GM12878 (cell line): ENCODE measurements around the gene RGS19. TPM values are rescaled to one million over a fixed set of nuclear protein-coding genes. Genes with fewer than 3 reads are reported as not detected.

Experiments used
- ATAC-seq: fragments of 200-7000 bp; cut with Tn5 transposase; 3 replicates; pipeline ENCODE4 v1.9.1; 2020; ENCODE audit warnings: mild to moderate bottlenecking, moderate library complexity
- BruUV-seq: library from RNA; stranded (reverse); fragments of 400-500 nt; replicated peaks from 2 replicates; lab custom pipeline; 2021; lab: Mats Ljungman, UMichigan
- CTCF ChIA-PET: fragments of 300-600 bp; sonication (Branson Sonifier 250); formaldehyde crosslinking; extraction: SDS; loops from one replicate; lab custom pipeline; 2021; ENCODE audit warnings: inconsistent platforms; lab: Yijun Ruan, JAX
- POLR2A ChIA-PET: fragments of 350-600 bp; formaldehyde crosslinking; extraction: SDS; loops from one replicate; lab custom pipeline; 2021; ENCODE audit warnings: inconsistent platforms; lab: Charles Lee
- RAD21 ChIA-PET: fragments of 300-600 bp; sonication (Branson Sonifier 250); formaldehyde crosslinking; loops from one replicate; lab custom pipeline; 2023; ENCODE audit warnings: antibody characterized with exemption; ENCODE audit not compliant: unreplicated experiment; lab: Charles Lee
- SMC1A ChIA-PET: fragments of 300-600 bp; sonication (Branson Sonifier 250); formaldehyde crosslinking; loops from one replicate; lab custom pipeline; 2023; ENCODE audit not compliant: unreplicated experiment, uncharacterized antibody; lab: Charles Lee
- DNase-seq: peaks from one replicate; pipeline ENCODE4 v3.0.0-alpha.2; 2011; ENCODE audit warnings: low read depth, low spot score
- FAIRE-seq: peaks from 3 replicates; lab custom pipeline; 2011; peaks lifted over from hg19 to GRCh38; lab: Jason Lieb, UNC
- H2AFZ ChIP-seq: 2 replicates; pipeline ENCODE4 v1.6.0; 2011; ENCODE audit warnings: low read depth, low read length, control low read depth; ENCODE audit not compliant: control insufficient read depth
- H3K27ac ChIP-seq: 2 replicates; pipeline ENCODE4 v1.5.1; 2011; ENCODE audit warnings: control low read depth; ENCODE audit not compliant: control insufficient read depth, insufficient read depth
- H3K27me3 ChIP-seq, 2 experiments: replicated peaks in 1 of 2; 2 replicates each; pipeline versions ENCODE4 v1.6.0 to v1.6.1; 2011; ENCODE audit warnings: low read length in 1 of 2; ENCODE audit not compliant: control insufficient read depth in 2 of 2, insufficient read depth in 2 of 2
- H3K36me3 ChIP-seq, 2 experiments: 2 replicates each; pipeline ENCODE4 v1.5.1; 2011; ENCODE audit warnings: low read length in 1 of 2; ENCODE audit not compliant: control insufficient read depth in 2 of 2, insufficient read depth in 2 of 2
- H3K4me1 ChIP-seq: 2 replicates; pipeline ENCODE4 v1.6.1; 2011; ENCODE audit warnings: mild to moderate bottlenecking, low read length, moderate library complexity, mixed read lengths; ENCODE audit not compliant: control insufficient read depth, insufficient read depth
- H3K4me2 ChIP-seq: 2 replicates; pipeline ENCODE4 v1.6.0; 2011; ENCODE audit warnings: control low read depth; ENCODE audit not compliant: control insufficient read depth, insufficient read depth
- H3K4me3 ChIP-seq: fragments of 200-600 bp; sonication (generic); 2 replicates; pipeline ENCODE4 v1.5.1; 2016
- H3K79me2 ChIP-seq: 2 replicates; pipeline ENCODE4 v1.6.0; 2011; ENCODE audit warnings: low read length; ENCODE audit not compliant: control insufficient read depth, insufficient read depth
- H3K9ac ChIP-seq: 2 replicates; pipeline ENCODE4 v1.8.0; 2011; ENCODE audit warnings: low read length, control low read depth, mixed read lengths; ENCODE audit not compliant: control insufficient read depth, insufficient read depth
- H3K9me3 ChIP-seq: replicated peaks from 3 replicates; pipeline ENCODE4 v1.5.1; 2011; ENCODE audit warnings: mild to moderate bottlenecking, low read length; ENCODE audit not compliant: control insufficient read depth, insufficient read depth
- H4K20me1 ChIP-seq: 2 replicates; pipeline ENCODE4 v1.6.0; 2011; ENCODE audit not compliant: control insufficient read depth, insufficient read depth
- BRCA1 ChIP-seq: IDR thresholded peaks from 2 replicates; pipeline ENCODE4 v1.6.1; 2011; ENCODE audit warnings: low read depth, low read length, improper control_type of control experiment
- HDGF ChIP-seq: fragments of 450-650 bp; IDR thresholded peaks from 2 replicates; pipeline ENCODE4 v1.6.1; 2016; ENCODE audit warnings: antibody characterized with exemption
- MTA3 ChIP-seq: IDR thresholded peaks from 2 replicates; pipeline ENCODE4 v1.6.1; 2012; ENCODE audit warnings: low read length, inconsistent platforms, borderline replicate concordance
- POLR2A ChIP-seq: IDR thresholded peaks from 2 replicates; pipeline ENCODE4 v1.6.1; 2011; ENCODE audit warnings: low read depth, mild to moderate bottlenecking, low read length
- REST ChIP-seq: IDR thresholded peaks from 2 replicates; pipeline ENCODE4 v1.6.1; 2012; ENCODE audit warnings: mild to moderate bottlenecking, low read depth, low read length
- RUNX3 ChIP-seq: IDR thresholded peaks from 2 replicates; pipeline ENCODE4 v1.6.1; 2012; ENCODE audit warnings: low read length, inconsistent platforms
- SMARCA5 ChIP-seq: fragments of 450-650 bp; IDR thresholded peaks from 2 replicates; pipeline ENCODE4 v1.6.1; 2017; ENCODE audit warnings: mild to moderate bottlenecking
- STAT3 ChIP-seq: IDR thresholded peaks from 2 replicates; pipeline ENCODE4 v1.6.1; 2011; ENCODE audit warnings: low read depth, low read length, improper control_type of control experiment
- TCF3 ChIP-seq: IDR thresholded peaks from 2 replicates; pipeline ENCODE4 v1.6.1; 2012; ENCODE audit warnings: low read depth, mild to moderate bottlenecking, low read length, borderline replicate concordance; ENCODE audit not compliant: insufficient read depth
- WGBS: methylation state at CpG from one replicate; pipeline ENCODE4 v1.1.6; 2016; ENCODE audit warnings: low lambda C conversion rate; ENCODE audit not compliant: insufficient replicate concordance, insufficient coverage; ENCODE audit errors: missing lambda C conversion rate; 5-methylcytosine and 5-hydroxymethylcytosine counted together
- in situ Hi-C: fragments of 300-500 bp; cut with MboI; formaldehyde crosslinking; loops from 9 replicates; pipeline ENCODE4 v1.14.3; 2018; ENCODE audit warnings: mixed read lengths
- intact Hi-C: fragments of 100-400 bp; cut with micrococcal nuclease; formaldehyde crosslinking; loops from one replicate; pipeline ENCODE4 v1.14.2; 2022; ENCODE audit not compliant: unreplicated experiment
- polyA plus RNA-seq, 11 experiments: library from polyadenylated mRNA; depleted of rRNA in 4 of 11; unstranded in 6 of 11; stranded (reverse) in 5 of 11; fragments of >200 nt; fragmentation: Nextera tagmentation in 4 of 11; fragmentation: Illumina TruSeq in 1 of 11; extraction: Ambion mirVana in 4 of 11; extraction: Trizol in 1 of 11; gene quantifications; 1 replicate in 1 of 11; 2 replicates in 10 of 11; pipeline versions ENCODE4 v1.2.1 to v1.2.3, GENCODE V29; 2011 to 2016; ENCODE audit warnings: inconsistent platforms in 2 of 11, missing spikeins in 2 of 11, low read depth in 1 of 11
- total RNA-seq, 4 experiments: library from RNA; depleted of rRNA in 3 of 4; stranded (reverse); fragments of >200 nt in 3 of 4; fragmentation: Illumina TruSeq in 1 of 4; extraction: Trizol in 1 of 4; gene quantifications; 2 replicates each; pipeline versions ENCODE4 v1.2.1 to v1.2.3, GENCODE V29; 2013 to 2021
- TF ChIP-seq, protein P1 (sequence below): IDR thresholded peaks from 2 replicates; pipeline ENCODE4 v1.6.1; 2012; ENCODE audit warnings: low read depth, low read length, improper control_type of control experiment
- TF ChIP-seq, protein P2 (sequence below): fragments of 450-650 bp; IDR thresholded peaks from 2 replicates; pipeline ENCODE4 v1.6.1; 2017; ENCODE audit warnings: mild to moderate bottlenecking, low read depth, inconsistent platforms; ENCODE audit not compliant: poor library complexity, severe bottlenecking
- TF ChIP-seq, protein P3 (sequence below): fragments of 450-650 bp; formaldehyde crosslinking; IDR thresholded peaks from 2 replicates; pipeline ENCODE4 v1.4.0; 2022; ENCODE audit warnings: mild to moderate bottlenecking, moderate library complexity

RGS19 gene
- total and polyA plus RNA-seq, 10 of the 15 experiments (the other 5 are each of a cell fraction or from before 2014, with no cell fraction given) = 0.82 to 62.4 (median 39.8) TPM

DNA sequence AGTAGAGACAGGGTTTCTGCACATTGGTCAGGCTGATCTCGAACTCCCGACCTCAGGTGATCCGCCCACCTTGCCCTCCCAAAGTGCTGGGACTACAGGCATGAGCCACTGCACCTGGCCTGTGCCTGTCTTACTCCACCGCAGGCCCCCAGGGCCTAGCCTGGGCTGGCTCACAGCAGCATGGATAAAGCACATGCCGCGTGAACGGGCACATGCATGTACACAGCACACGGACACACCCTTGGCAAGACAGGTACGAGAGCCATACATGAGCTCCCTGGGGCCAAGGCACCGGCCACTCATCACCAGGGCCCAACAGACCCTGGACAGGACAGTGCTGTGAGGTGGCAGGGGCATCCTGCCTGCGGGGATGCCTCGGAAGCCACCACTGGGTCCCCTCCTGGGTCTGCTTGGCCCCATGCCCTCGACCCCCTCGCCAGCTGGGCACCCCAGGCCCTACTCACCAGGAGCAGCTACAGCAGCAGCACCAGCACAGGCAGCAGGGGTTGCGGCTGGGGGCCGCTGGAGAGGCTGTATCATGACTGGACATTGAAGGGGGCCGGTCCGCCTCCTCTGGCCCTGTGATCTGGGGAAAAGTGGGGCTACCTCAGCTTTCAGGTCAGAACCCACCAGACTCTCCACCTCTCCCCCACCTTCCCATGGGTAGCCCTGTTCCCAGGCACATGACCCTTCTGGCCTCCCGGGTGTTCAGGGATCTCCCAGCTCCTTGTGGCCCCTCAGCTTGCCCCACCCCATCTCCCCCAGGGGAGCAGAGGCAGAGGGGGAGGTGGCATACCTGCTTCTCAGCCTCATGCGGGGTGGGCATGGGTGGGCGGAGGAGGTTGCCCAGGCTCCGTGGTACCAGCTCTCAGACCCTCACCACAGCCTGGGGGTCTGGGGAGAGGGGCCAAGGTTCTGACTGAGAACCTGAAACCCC, 3.0 kb downstream of the RGS19 start:
- H3K4me1 ChIP-seq = peaks cover 19% of the 10 kb centered on the region; the same call in 1 of the 2 replicates
- POLR2A ChIA-PET = interaction anchor here (1.1 to 3.0 kb wide), 5 partner anchors 12 to 37 kb away, joined by 3 to 10 read pairs (median 4); no protein-coding TSS in a partner anchor
- DNase-seq (no peak), ATAC-seq (no peak), FAIRE-seq (no peak)
- peak overlapping the region; percentile 83 for H3K4me3 ChIP-seq
- H2AFZ ChIP-seq = no peak overlapping the region
- H3K79me2 ChIP-seq = peaks cover 30% of the 10 kb centered on the region
- H4K20me1 ChIP-seq = no peaks in the 10 kb centered on the region
- CTCF ChIA-PET = interaction anchor here (1.1 to 3.9 kb wide), 5 partner anchors 10 to 37 kb away, joined by 3 to 22 read pairs (median 7); no protein-coding TSS in a partner anchor
- H3K9ac ChIP-seq = peak overlapping the region; percentile 91
- intact Hi-C loops = no loop called here
- RAD21 ChIA-PET = interaction anchor here (1.2 to 2.3 kb wide), 4 partner anchors 11 to 35 kb away, joined by 4 to 7 read pairs (median 4); no protein-coding TSS in a partner anchor
- peaks cover 3 to 22% of the 10 kb centered on the region in 2 experiments for H3K36me3 ChIP-seq
- H3K4me2 ChIP-seq = peak overlapping the region; percentile 97
- BruUV-seq = no TSS peak
- SMC1A ChIA-PET = interaction anchor here (2.8 kb wide), 1 partner anchor 10 kb away, joined by 10 read pairs; no protein-coding TSS in a partner anchor
- H3K27ac ChIP-seq = peak overlapping the region; percentile 85
- in situ Hi-C loops = no loop called here
- H3K9me3 ChIP-seq = no peaks in the 10 kb centered on the region
- no peaks in the 10 kb centered on the region for H3K27me3 ChIP-seq
- 63% methylated on average over 21 of the region's 22 CpGs for WGBS
- TF ChIP-seq RUNX3 = no peak
- TF ChIP-seq, protein P1, sequence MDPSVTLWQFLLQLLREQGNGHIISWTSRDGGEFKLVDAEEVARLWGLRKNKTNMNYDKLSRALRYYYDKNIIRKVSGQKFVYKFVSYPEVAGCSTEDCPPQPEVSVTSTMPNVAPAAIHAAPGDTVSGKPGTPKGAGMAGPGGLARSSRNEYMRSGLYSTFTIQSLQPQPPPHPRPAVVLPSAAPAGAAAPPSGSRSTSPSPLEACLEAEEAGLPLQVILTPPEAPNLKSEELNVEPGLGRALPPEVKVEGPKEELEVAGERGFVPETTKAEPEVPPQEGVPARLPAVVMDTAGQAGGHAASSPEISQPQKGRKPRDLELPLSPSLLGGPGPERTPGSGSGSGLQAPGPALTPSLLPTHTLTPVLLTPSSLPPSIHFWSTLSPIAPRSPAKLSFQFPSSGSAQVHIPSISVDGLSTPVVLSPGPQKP = no peak
- TF ChIP-seq, protein P2, sequence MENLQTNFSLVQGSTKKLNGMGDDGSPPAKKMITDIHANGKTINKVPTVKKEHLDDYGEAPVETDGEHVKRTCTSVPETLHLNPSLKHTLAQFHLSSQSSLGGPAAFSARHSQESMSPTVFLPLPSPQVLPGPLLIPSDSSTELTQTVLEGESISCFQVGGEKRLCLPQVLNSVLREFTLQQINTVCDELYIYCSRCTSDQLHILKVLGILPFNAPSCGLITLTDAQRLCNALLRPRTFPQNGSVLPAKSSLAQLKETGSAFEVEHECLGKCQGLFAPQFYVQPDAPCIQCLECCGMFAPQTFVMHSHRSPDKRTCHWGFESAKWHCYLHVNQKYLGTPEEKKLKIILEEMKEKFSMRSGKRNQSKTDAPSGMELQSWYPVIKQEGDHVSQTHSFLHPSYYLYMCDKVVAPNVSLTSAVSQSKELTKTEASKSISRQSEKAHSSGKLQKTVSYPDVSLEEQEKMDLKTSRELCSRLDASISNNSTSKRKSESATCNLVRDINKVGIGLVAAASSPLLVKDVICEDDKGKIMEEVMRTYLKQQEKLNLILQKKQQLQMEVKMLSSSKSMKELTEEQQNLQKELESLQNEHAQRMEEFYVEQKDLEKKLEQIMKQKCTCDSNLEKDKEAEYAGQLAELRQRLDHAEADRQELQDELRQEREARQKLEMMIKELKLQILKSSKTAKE = no peak
- TF ChIP-seq BRCA1 = no peak
- TF ChIP-seq POLR2A = peak; percentile 24; the same call in 1 of the 2 replicates
- no peak for TF ChIP-seq REST
- TF ChIP-seq STAT3 = no peak
- no peak for TF ChIP-seq MTA3
- TF ChIP-seq, protein P3, sequence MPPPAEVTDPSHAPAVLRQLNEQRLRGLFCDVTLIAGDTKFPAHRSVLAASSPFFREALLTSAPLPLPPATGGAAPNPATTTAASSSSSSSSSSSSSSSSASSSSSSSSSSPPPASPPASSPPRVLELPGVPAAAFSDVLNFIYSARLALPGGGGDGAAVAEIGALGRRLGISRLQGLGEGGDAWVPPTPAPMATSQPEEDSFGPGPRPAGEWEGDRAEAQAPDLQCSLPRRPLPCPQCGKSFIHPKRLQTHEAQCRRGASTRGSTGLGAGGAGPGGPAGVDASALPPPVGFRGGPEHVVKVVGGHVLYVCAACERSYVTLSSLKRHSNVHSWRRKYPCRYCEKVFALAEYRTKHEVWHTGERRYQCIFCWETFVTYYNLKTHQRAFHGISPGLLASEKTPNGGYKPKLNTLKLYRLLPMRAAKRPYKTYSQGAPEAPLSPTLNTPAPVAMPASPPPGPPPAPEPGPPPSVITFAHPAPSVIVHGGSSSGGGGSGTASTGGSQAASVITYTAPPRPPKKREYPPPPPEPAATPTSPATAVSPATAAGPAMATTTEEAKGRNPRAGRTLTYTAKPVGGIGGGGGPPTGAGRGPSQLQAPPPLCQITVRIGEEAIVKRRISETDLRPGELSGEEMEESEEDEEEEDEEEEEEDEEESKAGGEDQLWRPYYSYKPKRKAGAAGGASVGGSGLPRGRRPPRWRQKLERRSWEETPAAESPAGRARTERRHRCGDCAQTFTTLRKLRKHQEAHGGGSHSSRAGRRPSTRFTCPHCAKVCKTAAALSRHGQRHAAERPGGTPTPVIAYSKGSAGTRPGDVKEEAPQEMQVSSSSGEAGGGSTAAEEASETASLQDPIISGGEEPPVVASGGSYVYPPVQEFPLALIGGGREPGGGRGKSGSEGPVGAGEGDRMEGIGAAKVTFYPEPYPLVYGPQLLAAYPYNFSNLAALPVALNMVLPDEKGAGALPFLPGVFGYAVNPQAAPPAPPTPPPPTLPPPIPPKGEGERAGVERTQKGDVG = no peak
- no peak for TF ChIP-seq HDGF
- no peak for TF ChIP-seq TCF3
- TF ChIP-seq SMARCA5 = 0 out of 2 replicates have a peak, but pooled peaks have one; percentile 7
